HL-60 (cell line): ENCODE measurements around the gene GALNT6.

Experiments
- CTCF ChIP-seq: IDR thresholded peaks from one replicate; pipeline ENCODE4 v1.5.1; 2011; ENCODE audit warnings: low read length, control low read depth, inconsistent platforms; ENCODE audit not compliant: insufficient read depth
- GABPA ChIP-seq: IDR thresholded peaks from 2 replicates; pipeline ENCODE4 v1.6.1; 2012; ENCODE audit warnings: low read depth
- POLR2AphosphoS5 ChIP-seq: IDR thresholded peaks from 2 replicates; pipeline ENCODE4 v1.6.1; 2012; ENCODE audit warnings: low read depth
- REST ChIP-seq: IDR thresholded peaks from 2 replicates; pipeline ENCODE4 v1.6.1; 2012; ENCODE audit warnings: low read depth; ENCODE audit not compliant: insufficient replicate concordance
- SPI1 ChIP-seq: IDR thresholded peaks from 2 replicates; pipeline ENCODE4 v1.6.1; 2012; ENCODE audit warnings: low read depth, mild to moderate bottlenecking, borderline replicate concordance

GRCh38 chr12:51382173-51382572 lies 9.0 kb downstream of the GALNT6 start:
- TF ChIP-seq CTCF (no peak), POLR2AphosphoS5 (no peak), SPI1 (no peak), GABPA (no peak), REST (no peak)
